ENCODE measurements around the gene DDX19B. TPM values are rescaled to one million over a fixed set of nuclear protein-coding genes. Genes with fewer than 3 reads are reported as not detected.
"Not testable (repeated sequence)": the region's sequence is repeated elsewhere in the genome, so short reads cannot be mapped to it uniquely, and the experiment has no call there.

Gene DDX19B
- 37.1 TPM for total RNA-seq (ENCODE audit: unreplicated experiment)
- long read RNA-seq, transcript DDX19B-201 (12 exons, 3,386 nt): major isoform, 44 of 52 reads
- long read RNA-seq, partial matches to known transcripts: 0 of 52 reads
- long read RNA-seq, other reads (novel, unspliced or antisense): 6 of 52 reads

DNA sequence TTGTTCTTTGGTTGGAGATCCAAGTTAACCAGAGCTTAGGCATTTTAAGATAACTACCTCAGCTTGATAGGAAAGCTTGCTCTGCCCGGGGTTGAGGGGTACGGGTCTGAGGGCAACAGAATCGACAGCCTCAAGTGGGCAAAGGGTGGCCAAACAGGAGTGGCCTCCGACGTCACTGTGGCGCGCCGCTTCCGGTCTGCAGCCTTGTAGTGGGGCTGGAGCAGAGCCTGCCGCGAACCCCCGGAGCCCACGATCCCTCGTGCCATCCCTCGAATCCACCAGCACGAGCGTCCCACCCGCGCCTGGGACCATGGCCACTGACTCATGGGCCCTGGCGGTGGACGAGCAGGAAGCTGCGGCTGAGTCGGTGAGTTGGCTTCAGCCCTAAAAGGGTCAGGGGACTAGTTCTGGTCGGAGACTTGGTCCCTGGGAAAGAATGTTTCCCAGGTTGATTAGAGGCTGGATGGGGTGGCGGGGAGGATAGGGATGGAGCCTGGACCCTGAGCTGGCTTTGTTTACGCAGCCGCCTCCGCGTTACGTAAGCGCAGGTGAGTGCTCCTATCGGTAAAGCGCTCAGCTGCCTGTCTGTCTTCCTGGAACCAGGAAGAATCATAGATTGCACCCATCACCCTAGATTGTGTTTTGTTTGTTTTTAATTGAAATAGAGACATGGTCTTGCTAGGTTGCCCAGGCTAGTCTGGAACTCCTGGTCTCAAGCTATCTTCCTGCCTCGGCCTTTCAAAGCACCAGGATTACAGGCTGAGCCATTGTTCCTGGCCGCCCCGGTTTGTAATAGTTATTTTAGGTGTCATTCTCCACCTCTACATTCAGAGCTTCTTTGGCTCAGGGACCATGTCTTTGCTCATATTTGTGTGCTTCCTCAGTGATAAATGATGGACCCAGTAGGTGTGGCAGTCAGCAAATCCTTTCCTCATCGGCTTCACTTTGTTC lies at the start of gene DDX19B:
DDX19B (plus strand) TSS at position 199 of the 951 bp plus-strand sequence; CDS start at position 311, 112 bp downstream.
- Mint-ChIP-seq H3K9me3 (ENCODE audit: unreplicated experiment) (no peaks in the 10 kb centered on the region), H3K27ac (ENCODE audit: unreplicated experiment) (peak within 1 kb of the TSS; percentile 91), H3K4me1 (ENCODE audit: unreplicated experiment) (no peaks in the 10 kb centered on the region), H3K4me3 (ENCODE audit: unreplicated experiment) (peak within 1 kb of the TSS; percentile 93), H3K27me3 (ENCODE audit: unreplicated experiment) (no peaks in the 10 kb centered on the region), H3K36me3 (ENCODE audit: low read depth, unreplicated experiment) (peaks cover 9% of the 10 kb centered on the region)
- DNase-seq (ENCODE audit: low spot score): peak; percentile 69
- TF ChIP-seq, protein P1, sequence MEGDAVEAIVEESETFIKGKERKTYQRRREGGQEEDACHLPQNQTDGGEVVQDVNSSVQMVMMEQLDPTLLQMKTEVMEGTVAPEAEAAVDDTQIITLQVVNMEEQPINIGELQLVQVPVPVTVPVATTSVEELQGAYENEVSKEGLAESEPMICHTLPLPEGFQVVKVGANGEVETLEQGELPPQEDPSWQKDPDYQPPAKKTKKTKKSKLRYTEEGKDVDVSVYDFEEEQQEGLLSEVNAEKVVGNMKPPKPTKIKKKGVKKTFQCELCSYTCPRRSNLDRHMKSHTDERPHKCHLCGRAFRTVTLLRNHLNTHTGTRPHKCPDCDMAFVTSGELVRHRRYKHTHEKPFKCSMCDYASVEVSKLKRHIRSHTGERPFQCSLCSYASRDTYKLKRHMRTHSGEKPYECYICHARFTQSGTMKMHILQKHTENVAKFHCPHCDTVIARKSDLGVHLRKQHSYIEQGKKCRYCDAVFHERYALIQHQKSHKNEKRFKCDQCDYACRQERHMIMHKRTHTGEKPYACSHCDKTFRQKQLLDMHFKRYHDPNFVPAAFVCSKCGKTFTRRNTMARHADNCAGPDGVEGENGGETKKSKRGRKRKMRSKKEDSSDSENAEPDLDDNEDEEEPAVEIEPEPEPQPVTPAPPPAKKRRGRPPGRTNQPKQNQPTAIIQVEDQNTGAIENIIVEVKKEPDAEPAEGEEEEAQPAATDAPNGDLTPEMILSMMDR (IDR thresholded peaks at IDR 0.05; ENCODE audit: unreplicated experiment): no peak

DNA sequence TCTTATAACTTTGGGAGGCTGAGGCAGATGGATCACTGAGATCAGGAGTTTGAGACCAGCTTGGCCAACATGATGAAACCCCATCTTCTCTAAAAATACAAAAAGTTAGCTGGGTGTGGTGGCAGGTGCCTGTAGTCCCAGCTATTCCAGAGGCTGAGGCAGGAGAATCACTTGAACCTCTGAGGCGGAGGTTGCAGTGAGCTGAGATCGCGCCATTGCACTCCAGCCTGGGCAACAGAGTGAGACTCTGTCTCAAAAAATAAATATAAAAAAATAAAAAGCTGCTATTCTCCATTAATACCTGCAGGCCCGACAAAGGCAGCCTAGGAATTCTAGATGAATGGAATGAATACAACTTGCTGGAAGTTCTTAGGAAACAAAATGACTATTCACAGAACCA lies 49.3 kb upstream of the DDX19B start:
- H3K36me3 Mint-ChIP-seq (ENCODE audit: low read depth, unreplicated experiment): peaks cover 19% of the 10 kb centered on the region
- not testable (repeated sequence) for H3K9me3 Mint-ChIP-seq (ENCODE audit: unreplicated experiment); H3K4me1 Mint-ChIP-seq (ENCODE audit: unreplicated experiment); DNase-seq (ENCODE audit: low spot score); H3K27ac Mint-ChIP-seq (ENCODE audit: unreplicated experiment)
- peak overlapping the region; percentile 51 for H3K4me3 Mint-ChIP-seq (ENCODE audit: unreplicated experiment)
- peaks cover 19% of the 10 kb centered on the region for H3K27me3 Mint-ChIP-seq (ENCODE audit: unreplicated experiment)

GRCh38 chr16:70250748-70251628 lies 48.0 kb upstream of the DDX19B start:
- peak overlapping the region; percentile 90 for H3K4me3 Mint-ChIP-seq (ENCODE audit: unreplicated experiment)
- no peaks in the 10 kb centered on the region for H3K9me3 Mint-ChIP-seq (ENCODE audit: unreplicated experiment)
- H3K4me1 Mint-ChIP-seq (ENCODE audit: unreplicated experiment): peaks cover 4% of the 10 kb centered on the region
- no peak overlapping the region for H3K27ac Mint-ChIP-seq (ENCODE audit: unreplicated experiment)
- TF ChIP-seq, protein P1 (IDR thresholded peaks at IDR 0.05; ENCODE audit: unreplicated experiment): no peak
- H3K36me3 Mint-ChIP-seq (ENCODE audit: low read depth, unreplicated experiment): peaks cover 21% of the 10 kb centered on the region
- DNase-seq (ENCODE audit: low spot score): peak; percentile 61
- H3K27me3 Mint-ChIP-seq (ENCODE audit: unreplicated experiment): peaks cover 19% of the 10 kb centered on the region

- Mint-ChIP-seq H3K9me3 (ENCODE audit: unreplicated experiment) (no peaks in the 10 kb centered on the region), H3K4me1 (ENCODE audit: unreplicated experiment) (peaks cover 4% of the 10 kb centered on the region), H3K27me3 (ENCODE audit: unreplicated experiment) (peaks cover 17% of the 10 kb centered on the region), H3K27ac (ENCODE audit: unreplicated experiment) (peak within 1 kb of the TSS; percentile 77), H3K36me3 (ENCODE audit: low read depth, unreplicated experiment) (peaks cover 21% of the 10 kb centered on the region), H3K4me3 (ENCODE audit: unreplicated experiment) (peak within 1 kb of the TSS; percentile 91)
- DNase-seq (ENCODE audit: low spot score): peak; percentile 91
- TF ChIP-seq, protein P1 (IDR thresholded peaks at IDR 0.05; ENCODE audit: unreplicated experiment): peak; percentile 70
These were observed 47.2 kb upstream of the DDX19B start, which contains the start of gene EXOSC6 for GRCh38 chr16:70251629-70252354. Gene EXOSC6, minus strand, starts transcription at chr16:70251940. Its CDS starts 40 bp downstream, at chr16:70251900.

Data from endothelial cell (in vitro differentiated cells).